ENCODE measurements around the gene CNST.
"Not testable (repeated sequence)": the region's sequence is repeated elsewhere in the genome, so short reads cannot be mapped to it uniquely, and the experiment has no call there.

The CNST gene

GRCh38 chr1:246569248-246570238, 3.3 kb downstream of the CNST start:
- peak; percentile 83 for FAIRE-seq
- TF ChIP-seq POLR2A (IDR thresholded peaks at IDR 0.05; ENCODE audit: low read depth, low read length): 0 out of 2 replicates have a peak, but pooled peaks have one; percentile 28
- TF ChIP-seq POU2F2 (IDR thresholded peaks at IDR 0.05; ENCODE audit: low read depth, low read length): no peak

GRCh38 chr1:246571309-246571708, 5.1 kb downstream of the CNST start:
- peak; percentile 84 for TF ChIP-seq SPI1 (IDR thresholded peaks at IDR 0.05; ENCODE audit: low read depth, low read length)
- not testable (repeated sequence) for FAIRE-seq; DNase-seq (ENCODE audit: insufficient read length, low spot score)

More at GRCh38 chr1:246569248-246570238, 3.3 kb downstream of the CNST start:
- DNase-seq (ENCODE audit: insufficient read length, low spot score): no peak

- TF ChIP-seq PAX5 (IDR thresholded peaks at IDR 0.05; ENCODE audit: insufficient read depth, low read length, severe bottlenecking) (peak; percentile 50), POU2F2 (IDR thresholded peaks at IDR 0.05; ENCODE audit: low read depth, low read length) (no peak)
- no peak for FAIRE-seq
- DNase-seq (ENCODE audit: insufficient read length, low spot score): no peak
These were observed 5.7 kb downstream of the CNST start for GRCh38 chr1:246571953-246572352.

- no peak for TF ChIP-seq TAF1 (IDR thresholded peaks at IDR 0.05; ENCODE audit: low read depth, low read length)
- no peak for TF ChIP-seq POLR2AphosphoS5 (IDR thresholded peaks at IDR 0.05; ENCODE audit: low read depth, low read length)
- FAIRE-seq: no peak
- no peak for DNase-seq (ENCODE audit: insufficient read length, low spot score)
These were observed 6.5 kb downstream of the CNST start for GRCh38 chr1:246572785-246573184.

- no peak for FAIRE-seq
- TF ChIP-seq PAX5 (IDR thresholded peaks at IDR 0.05; ENCODE audit: insufficient read depth, low read length, severe bottlenecking) (no peak), TAF1 (IDR thresholded peaks at IDR 0.05; ENCODE audit: low read depth, low read length) (no peak), POLR2A (IDR thresholded peaks at IDR 0.05; ENCODE audit: low read depth, low read length) (no peak), POU2F2 (IDR thresholded peaks at IDR 0.05; ENCODE audit: low read depth, low read length) (no peak), POLR2AphosphoS5 (IDR thresholded peaks at IDR 0.05; ENCODE audit: low read depth, low read length) (no peak), SPI1 (IDR thresholded peaks at IDR 0.05; ENCODE audit: low read depth, low read length) (no peak)
- no peak for DNase-seq (ENCODE audit: insufficient read length, low spot score)
These were observed 7.2 kb downstream of the CNST start for GRCh38 chr1:246573491-246573890.

- TF ChIP-seq PAX5 (IDR thresholded peaks at IDR 0.05; ENCODE audit: insufficient read depth, low read length, severe bottlenecking): no peak
- DNase-seq (ENCODE audit: insufficient read length, low spot score): no peak
- FAIRE-seq: no peak
These were observed 10.4 kb downstream of the CNST start for GRCh38 chr1:246576709-246577032.

GRCh38 chr1:246577082-246577719, 10.9 kb downstream of the CNST start:
- DNase-seq (ENCODE audit: insufficient read length, low spot score): no peak
- peak; percentile 80 for FAIRE-seq
- TF ChIP-seq POLR2AphosphoS5 (IDR thresholded peaks at IDR 0.05; ENCODE audit: low read depth, low read length): no peak
- no peak for TF ChIP-seq PAX5 (IDR thresholded peaks at IDR 0.05; ENCODE audit: insufficient read depth, low read length, severe bottlenecking)
- TF ChIP-seq SPI1 (IDR thresholded peaks at IDR 0.05; ENCODE audit: low read depth, low read length): no peak

GRCh38 chr1:246577720-246578106, 11.5 kb downstream of the CNST start:
- FAIRE-seq (no peak), DNase-seq (ENCODE audit: insufficient read length, low spot score) (no peak)
- no peak for TF ChIP-seq POLR2AphosphoS5 (IDR thresholded peaks at IDR 0.05; ENCODE audit: low read depth, low read length)
- TF ChIP-seq TAF1 (IDR thresholded peaks at IDR 0.05; ENCODE audit: low read depth, low read length): no peak

- no peak for FAIRE-seq
- no peak for DNase-seq (ENCODE audit: insufficient read length, low spot score)
- no peak for TF ChIP-seq POU2F2 (IDR thresholded peaks at IDR 0.05; ENCODE audit: low read depth, low read length)
- TF ChIP-seq POLR2A (IDR thresholded peaks at IDR 0.05; ENCODE audit: low read depth, low read length): no peak
- TF ChIP-seq SPI1 (IDR thresholded peaks at IDR 0.05; ENCODE audit: low read depth, low read length): no peak
- no peak for TF ChIP-seq POLR2AphosphoS5 (IDR thresholded peaks at IDR 0.05; ENCODE audit: low read depth, low read length)
- TF ChIP-seq PAX5 (IDR thresholded peaks at IDR 0.05; ENCODE audit: insufficient read depth, low read length, severe bottlenecking): no peak
These were observed 13.6 kb downstream of the CNST start for GRCh38 chr1:246579818-246580217.

GRCh38 chr1:246580497-246581370, 14.5 kb downstream of the CNST start:
- no peak for DNase-seq (ENCODE audit: insufficient read length, low spot score)
- no peak for FAIRE-seq
- TF ChIP-seq PAX5 (IDR thresholded peaks at IDR 0.05; ENCODE audit: insufficient read depth, low read length, severe bottlenecking): no peak
- no peak for TF ChIP-seq POLR2A (IDR thresholded peaks at IDR 0.05; ENCODE audit: low read depth, low read length)
- TF ChIP-seq POLR2AphosphoS5 (IDR thresholded peaks at IDR 0.05; ENCODE audit: low read depth, low read length): no peak
- no peak for TF ChIP-seq SPI1 (IDR thresholded peaks at IDR 0.05; ENCODE audit: low read depth, low read length)
- no peak for TF ChIP-seq POU2F2 (IDR thresholded peaks at IDR 0.05; ENCODE audit: low read depth, low read length)
- no peak for TF ChIP-seq TAF1 (IDR thresholded peaks at IDR 0.05; ENCODE audit: low read depth, low read length)
